ENCODE results near the gene ZSCAN29. TPM values are rescaled to one million over a fixed set of nuclear protein-coding genes. Genes with fewer than 3 reads are reported as not detected.

ZSCAN29 gene
- total and polyA plus RNA-seq, 2 donors, result 11.9 to 24.4 TPM

DNA sequence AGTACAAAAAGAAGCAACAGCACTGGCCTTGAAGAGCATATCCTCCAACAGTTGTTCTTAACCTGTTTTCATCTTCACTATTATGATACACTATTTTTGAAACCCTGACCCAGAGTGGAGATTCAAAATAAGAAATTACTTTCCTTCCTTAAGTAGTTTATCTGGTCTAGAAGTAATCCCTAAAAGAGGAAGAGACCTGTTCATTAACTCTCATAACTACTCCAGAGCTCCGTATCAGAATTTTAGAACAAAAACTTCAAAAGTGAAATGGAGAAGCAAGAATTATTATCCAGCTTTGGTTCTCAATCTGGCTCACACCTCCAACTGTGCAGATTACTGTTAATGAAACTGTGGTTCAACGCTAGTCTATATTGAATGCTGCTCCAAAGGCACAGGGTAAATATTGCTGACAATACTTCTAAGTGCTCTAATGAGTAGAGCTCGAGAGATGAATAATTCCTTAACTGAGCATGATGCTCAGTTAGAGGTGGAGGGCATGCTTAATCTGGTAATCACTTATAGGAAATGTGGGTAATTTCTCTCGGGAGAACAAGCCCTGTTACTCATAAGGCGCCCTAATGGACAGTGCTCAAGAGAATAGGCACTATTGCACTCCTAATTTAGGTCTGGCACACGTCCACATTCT lies 45.7 kb downstream of the ZSCAN29 start:
- DNase-seq (ENCODE audit: extremely low spot score), result no peak
- 74% methylated on average over 6 of the region's 6 CpGs for WGBS
- H3K36me3 ChIP-seq (ENCODE audit: insufficient read depth), result no peaks in the 10 kb centered on the region
- no peak overlapping the region for H3K27ac ChIP-seq (ENCODE audit: low read depth)
- H3K4me3 ChIP-seq (ENCODE audit: low read depth, low read length), result no peak overlapping the region
- H3K4me1 ChIP-seq (ENCODE audit: insufficient read depth), result no peaks in the 10 kb centered on the region

DNA sequence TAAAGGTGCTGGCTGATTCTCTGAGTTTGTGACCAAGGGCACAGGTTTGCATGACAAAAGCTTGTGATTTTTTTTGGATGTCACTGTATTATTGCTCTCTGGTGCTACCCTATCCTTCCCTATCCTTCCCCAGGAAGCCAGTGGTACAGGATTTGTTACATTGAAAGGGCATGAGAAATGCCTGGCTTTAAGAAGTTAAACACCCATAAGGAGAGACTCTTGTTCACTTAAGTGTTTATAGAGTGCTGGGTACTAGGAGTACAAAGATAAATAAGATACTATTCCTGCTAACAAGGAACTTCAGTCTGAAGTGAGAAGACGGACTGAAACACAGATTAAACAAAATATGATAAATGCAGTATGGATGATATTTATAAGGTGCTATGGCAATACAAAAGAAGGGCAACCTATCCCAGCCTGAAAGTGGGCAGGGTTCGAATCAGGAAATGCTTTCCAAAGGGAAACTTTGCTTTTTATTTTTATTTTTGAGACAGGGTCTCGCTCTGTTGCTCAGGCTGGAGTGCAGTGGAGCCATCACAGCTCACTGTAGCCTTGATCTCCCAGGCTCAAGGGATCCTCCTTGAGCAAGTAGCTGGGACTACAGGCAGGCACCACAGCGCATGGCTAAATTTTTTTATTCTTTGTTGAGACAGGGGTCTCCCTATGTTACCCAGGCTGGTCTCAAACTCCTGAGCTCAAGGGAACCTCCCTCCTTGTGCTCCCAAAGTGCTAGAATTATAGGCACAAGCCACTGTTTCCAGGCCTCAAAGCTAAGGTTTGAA lies 51.7 kb downstream of the ZSCAN29 start:
- WGBS, result 73% methylated on average over 4 of the region's 4 CpGs
- Histone ChIP-seq H3K36me3 (ENCODE audit: insufficient read depth) (no peaks in the 10 kb centered on the region), H3K4me3 (ENCODE audit: low read depth, low read length) (no peak overlapping the region), H3K27ac (ENCODE audit: low read depth) (no peak overlapping the region), H3K4me1 (ENCODE audit: insufficient read depth) (no peaks in the 10 kb centered on the region)
- DNase-seq (ENCODE audit: extremely low spot score), result no peak

GRCh38 chr15:43317566-43318184 lies 53.2 kb downstream of the ZSCAN29 start:
- 83% methylated on average over 8 of the region's 8 CpGs for WGBS

DNA sequence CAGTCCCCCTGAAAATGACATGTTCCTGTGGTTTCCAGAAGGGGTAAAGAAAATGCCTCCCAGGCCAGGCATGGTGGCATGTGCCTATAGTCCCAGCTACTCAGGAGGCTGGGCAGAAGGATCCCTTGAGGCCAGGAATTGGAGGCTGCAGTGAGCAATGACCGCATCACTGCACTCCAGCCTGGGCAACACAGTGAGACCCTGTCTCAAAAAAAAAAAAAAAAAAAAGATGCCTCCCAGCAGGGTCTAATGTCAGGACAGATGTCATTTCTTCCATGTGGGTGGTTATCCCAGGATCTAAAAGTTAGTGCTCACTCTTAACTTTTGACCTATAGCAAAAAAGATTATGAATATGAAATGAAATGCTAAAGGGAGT lies 53.9 kb downstream of the ZSCAN29 start:
- H3K4me1 ChIP-seq (ENCODE audit: insufficient read depth), result no peaks in the 10 kb centered on the region
- WGBS, result 82% methylated on average over 1 of the region's 1 CpG
- DNase-seq (ENCODE audit: extremely low spot score), result no peak
- H3K4me3 ChIP-seq (ENCODE audit: low read depth, low read length), result no peak overlapping the region
- H3K27ac ChIP-seq (ENCODE audit: low read depth), result no peak overlapping the region
- H3K36me3 ChIP-seq (ENCODE audit: insufficient read depth), result no peaks in the 10 kb centered on the region

More at GRCh38 chr15:43317566-43318184, 53.2 kb downstream of the ZSCAN29 start:
- no peaks in the 10 kb centered on the region for H3K4me1 ChIP-seq (ENCODE audit: insufficient read depth)
- H3K36me3 ChIP-seq (ENCODE audit: insufficient read depth), result no peaks in the 10 kb centered on the region
- no peak for DNase-seq (ENCODE audit: extremely low spot score)
- H3K4me3 ChIP-seq (ENCODE audit: low read depth, low read length), result no peak overlapping the region
- H3K27ac ChIP-seq (ENCODE audit: low read depth), result no peak overlapping the region

DNA sequence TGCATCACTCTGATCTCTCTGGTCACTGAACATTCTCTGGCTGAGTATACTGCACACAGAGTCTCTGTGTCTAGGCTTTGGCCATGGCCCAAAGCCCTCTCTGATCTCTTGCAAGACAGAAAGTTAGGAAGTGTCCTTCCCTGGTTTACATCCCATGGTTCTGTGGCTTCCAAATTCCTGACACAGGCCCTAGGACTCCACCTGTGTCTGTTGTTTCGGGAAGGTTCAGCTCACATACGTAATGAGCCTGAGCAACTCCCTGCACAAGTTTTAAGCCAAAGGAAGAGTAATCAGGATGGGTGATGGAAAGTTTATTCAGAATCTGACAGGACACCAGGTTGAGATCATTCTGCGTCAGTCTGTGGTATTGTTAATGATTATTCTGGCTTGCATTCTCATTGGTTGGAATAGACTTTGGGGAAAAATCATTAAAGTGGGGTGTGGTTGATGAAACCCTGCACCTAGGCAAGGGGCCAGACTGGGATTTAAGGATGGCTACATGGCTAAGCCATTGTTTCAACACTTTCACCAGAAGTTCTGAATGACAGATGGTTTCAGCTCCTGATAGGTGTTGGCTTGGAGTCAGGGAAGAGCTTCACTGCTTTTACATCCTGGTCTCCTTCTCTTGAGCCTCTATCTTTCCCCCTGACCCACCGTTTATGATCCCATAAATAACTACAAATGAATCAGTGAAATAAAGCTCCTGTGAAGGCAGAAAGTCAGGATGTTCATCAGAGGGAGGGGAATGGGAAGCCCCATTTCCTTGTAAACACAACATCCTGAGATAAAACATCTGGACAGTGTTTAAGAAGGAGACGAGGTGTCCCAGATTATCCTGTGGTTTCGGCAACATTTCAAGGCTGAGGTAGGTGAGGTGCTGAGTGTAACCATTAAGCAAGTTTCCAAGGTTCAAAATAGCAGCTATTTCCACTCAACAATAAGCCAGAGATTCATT lies 54.5 kb downstream of the ZSCAN29 start:
- peak; percentile 49 for DNase-seq (ENCODE audit: extremely low spot score)
- no peaks in the 10 kb centered on the region for H3K36me3 ChIP-seq (ENCODE audit: insufficient read depth)
- H3K27ac ChIP-seq (ENCODE audit: low read depth), result no peak overlapping the region
- H3K4me1 ChIP-seq (ENCODE audit: insufficient read depth), result no peaks in the 10 kb centered on the region
- 29% methylated on average over 6 of the region's 6 CpGs for WGBS
- H3K4me3 ChIP-seq (ENCODE audit: low read depth, low read length), result no peak overlapping the region

DNA sequence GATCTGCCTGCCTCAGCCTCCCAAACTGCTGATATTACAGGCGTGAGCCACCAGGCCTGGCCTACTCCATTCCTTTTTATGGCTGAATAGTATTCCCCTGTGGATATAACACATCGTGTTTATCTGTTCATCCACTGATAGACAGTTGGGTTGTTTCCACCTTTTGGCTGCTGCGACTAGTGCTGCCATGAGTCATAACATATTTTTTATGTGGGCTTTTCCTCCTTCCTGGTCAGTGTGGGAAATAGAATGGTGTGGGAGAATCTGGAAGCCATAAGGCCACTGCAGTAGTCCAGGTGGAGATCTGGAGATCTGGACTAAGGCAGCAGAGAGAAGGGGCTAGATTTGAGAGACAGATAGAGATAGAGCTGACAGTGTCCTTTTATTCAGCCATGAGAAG lies 56.7 kb downstream of the ZSCAN29 start:
- Histone ChIP-seq H3K4me3 (ENCODE audit: low read depth, low read length) (no peak overlapping the region), H3K27ac (ENCODE audit: low read depth) (no peak overlapping the region), H3K4me1 (ENCODE audit: insufficient read depth) (no peaks in the 10 kb centered on the region), H3K36me3 (ENCODE audit: insufficient read depth) (no peaks in the 10 kb centered on the region)
- WGBS, result 61% methylated on average over 3 of the region's 3 CpGs
- no peak for DNase-seq (ENCODE audit: extremely low spot score)

- Histone ChIP-seq H3K27ac (ENCODE audit: low read depth) (no peak overlapping the region), H3K36me3 (ENCODE audit: insufficient read depth) (no peaks in the 10 kb centered on the region), H3K4me1 (ENCODE audit: insufficient read depth) (no peaks in the 10 kb centered on the region), H3K4me3 (ENCODE audit: low read depth, low read length) (no peak overlapping the region)
- no peak for DNase-seq (ENCODE audit: extremely low spot score)
- 68% methylated on average over 4 of the region's 4 CpGs for WGBS
These were observed 58.5 kb downstream of the ZSCAN29 start for GRCh38 chr15:43312378-43312777.

Other genes starting within 250 kb of the ZSCAN29 start
- 22.6 TPM for gene TMEM62, start 237.5 kb downstream of the ZSCAN29 start, total RNA-seq
- 12.7 TPM for gene TMEM62, start 237.5 kb downstream of the ZSCAN29 start, polyA plus RNA-seq
- 44.9 TPM for gene CCNDBP1, start 185.6 kb downstream of the ZSCAN29 start, total RNA-seq
- gene CCNDBP1, start 185.6 kb downstream of the ZSCAN29 start, polyA plus RNA-seq, result 62.6 TPM
- 1.8 TPM for gene EPB42, start 150.0 kb downstream of the ZSCAN29 start, total RNA-seq
- gene EPB42, start 150.0 kb downstream of the ZSCAN29 start, polyA plus RNA-seq, result not detected
- 0.26 TPM for gene TGM5, start 104.1 kb downstream of the ZSCAN29 start, total RNA-seq
- 0.16 TPM for gene TGM5, start 104.1 kb downstream of the ZSCAN29 start, polyA plus RNA-seq
- gene TGM7, start 68.8 kb downstream of the ZSCAN29 start, total RNA-seq, result not detected
- gene TGM7, start 68.8 kb downstream of the ZSCAN29 start, polyA plus RNA-seq, result not detected
- gene LCMT2, start 40.5 kb downstream of the ZSCAN29 start, total RNA-seq, result 8.0 TPM
- gene LCMT2, start 40.5 kb downstream of the ZSCAN29 start, polyA plus RNA-seq, result 5.5 TPM
- gene TUBGCP4, start 58 bp upstream of the ZSCAN29 start, total RNA-seq, result 14.3 TPM
- 9.7 TPM for gene TUBGCP4, start 58 bp upstream of the ZSCAN29 start, polyA plus RNA-seq
- 106 TPM for gene TP53BP1, start 122.1 kb upstream of the ZSCAN29 start, total RNA-seq
- gene TP53BP1, start 122.1 kb upstream of the ZSCAN29 start, polyA plus RNA-seq, result 16.7 TPM
- 14.3 TPM for gene MAP1A, start 146.6 kb upstream of the ZSCAN29 start, total RNA-seq
- 27.3 TPM for gene MAP1A, start 146.6 kb upstream of the ZSCAN29 start, polyA plus RNA-seq
- gene PPIP5K1, start 219.2 kb upstream of the ZSCAN29 start, total RNA-seq, result 20.7 TPM
- gene PPIP5K1, start 219.2 kb upstream of the ZSCAN29 start, polyA plus RNA-seq, result 12.2 TPM
- 0.63 TPM for gene CKMT1B, start 223.0 kb upstream of the ZSCAN29 start, total RNA-seq
- 2.7 TPM for gene CKMT1B, start 223.0 kb upstream of the ZSCAN29 start, polyA plus RNA-seq
- gene STRC, start 247.8 kb upstream of the ZSCAN29 start, total RNA-seq, result 0.05 TPM
- 0.20 TPM for gene STRC, start 247.8 kb upstream of the ZSCAN29 start, polyA plus RNA-seq